ENCODE measurements around the gene UGP2.

GRCh38 chr2:63858291-63858690, 16.6 kb downstream of the UGP2 start:
- TF ChIP-seq CTCF (IDR thresholded peaks at IDR 0.05) (no peak), POLR2AphosphoS5 (IDR thresholded peaks at IDR 0.05) (no peak)
